ENCODE results near the gene NDC1.
A peak's percentile ranks its signal among the peaks of the same experiment; 100 is the strongest.
"Not testable (repeated sequence)": the region's sequence is repeated elsewhere in the genome, so short reads cannot be mapped to it uniquely, and the experiment has no call there.

NDC1 gene

GRCh38 chr1:53821380-53821779 lies 16.7 kb downstream of the NDC1 start:
- H3K9ac ChIP-seq (ENCODE audit: low read depth, low read length), result no peak overlapping the region
- H3K4me1 ChIP-seq (ENCODE audit: control insufficient read depth, insufficient read depth, low read length), result no peaks in the 10 kb centered on the region
- H3K4me3 ChIP-seq (ENCODE audit: low read depth, low read length), result no peak overlapping the region
- H3K36me3 ChIP-seq (ENCODE audit: control insufficient read depth, insufficient read depth, low read length), result peaks cover 24% of the 10 kb centered on the region
- no peaks in the 10 kb centered on the region for H3K27me3 ChIP-seq (ENCODE audit: control insufficient read depth, insufficient read depth, low read length)
- H3K9me3 ChIP-seq (ENCODE audit: control insufficient read depth, insufficient read depth, low read length), result no peaks in the 10 kb centered on the region

GRCh38 chr1:53819387-53819786 lies 18.7 kb downstream of the NDC1 start:
- Histone ChIP-seq H3K27me3 (ENCODE audit: control insufficient read depth, insufficient read depth, low read length) (no peaks in the 10 kb centered on the region), H3K9me3 (ENCODE audit: control insufficient read depth, insufficient read depth, low read length) (no peaks in the 10 kb centered on the region), H3K4me3 (ENCODE audit: low read depth, low read length) (no peak overlapping the region), H3K36me3 (ENCODE audit: control insufficient read depth, insufficient read depth, low read length) (peaks cover 12% of the 10 kb centered on the region), H3K4me1 (ENCODE audit: control insufficient read depth, insufficient read depth, low read length) (no peaks in the 10 kb centered on the region), H3K9ac (ENCODE audit: low read depth, low read length) (no peak overlapping the region)

DNA sequence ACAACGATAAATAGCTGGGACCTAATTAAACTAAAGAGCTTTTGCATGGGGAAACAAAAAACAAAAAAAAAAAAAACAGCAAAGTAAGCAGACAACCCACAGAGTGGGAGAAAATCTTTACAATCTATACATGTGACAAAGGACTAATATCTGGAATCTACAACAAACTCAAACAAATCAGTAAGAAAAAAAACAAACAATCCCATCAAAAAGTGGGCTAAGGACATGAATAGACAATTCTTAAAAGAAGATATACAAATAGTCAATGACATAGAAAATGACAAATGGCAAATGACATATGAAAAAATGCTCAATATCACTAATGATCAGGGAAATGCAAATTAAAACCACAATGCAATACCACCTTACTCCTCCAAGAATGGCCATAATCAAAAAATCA lies 21.5 kb downstream of the NDC1 start:
- not testable (repeated sequence) for H3K9me3 ChIP-seq (ENCODE audit: control insufficient read depth, insufficient read depth, low read length); H3K36me3 ChIP-seq (ENCODE audit: control insufficient read depth, insufficient read depth, low read length); H3K4me1 ChIP-seq (ENCODE audit: control insufficient read depth, insufficient read depth, low read length); H3K9ac ChIP-seq (ENCODE audit: low read depth, low read length); H3K27me3 ChIP-seq (ENCODE audit: control insufficient read depth, insufficient read depth, low read length); H3K4me3 ChIP-seq (ENCODE audit: low read depth, low read length)

DNA sequence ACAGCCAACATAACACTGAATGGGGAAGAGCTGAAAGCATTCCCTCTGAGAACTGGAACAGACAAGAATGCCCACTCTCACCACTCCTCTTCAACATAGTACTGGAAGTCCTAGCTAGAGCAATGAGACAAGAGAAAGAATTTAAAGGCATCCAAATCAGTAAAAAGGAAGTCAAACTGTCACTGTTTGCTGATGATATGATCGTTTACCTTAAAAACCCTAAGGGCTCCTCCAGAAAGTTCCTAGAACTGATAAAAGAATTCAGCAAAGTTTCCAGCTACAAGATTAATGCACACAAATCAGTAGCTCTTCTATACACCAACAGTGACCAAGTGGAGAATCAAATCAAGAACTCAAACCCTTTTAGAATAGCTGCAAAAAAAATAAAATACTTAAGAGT lies 22.6 kb downstream of the NDC1 start:
- H3K27me3 ChIP-seq (ENCODE audit: control insufficient read depth, insufficient read depth, low read length); H3K36me3 ChIP-seq (ENCODE audit: control insufficient read depth, insufficient read depth, low read length); H3K4me1 ChIP-seq (ENCODE audit: control insufficient read depth, insufficient read depth, low read length); H3K9me3 ChIP-seq (ENCODE audit: control insufficient read depth, insufficient read depth, low read length); H3K4me3 ChIP-seq (ENCODE audit: low read depth, low read length); H3K9ac ChIP-seq (ENCODE audit: low read depth, low read length): not testable (repeated sequence)

- Histone ChIP-seq H3K36me3 (ENCODE audit: control insufficient read depth, insufficient read depth, low read length) (peaks cover 4% of the 10 kb centered on the region), H3K4me1 (ENCODE audit: control insufficient read depth, insufficient read depth, low read length) (peaks cover 6% of the 10 kb centered on the region), H3K9ac (ENCODE audit: low read depth, low read length) (no peak overlapping the region), H3K9me3 (ENCODE audit: control insufficient read depth, insufficient read depth, low read length) (no peaks in the 10 kb centered on the region), H3K27me3 (ENCODE audit: control insufficient read depth, insufficient read depth, low read length) (no peaks in the 10 kb centered on the region), H3K4me3 (ENCODE audit: low read depth, low read length) (peak overlapping the region; percentile 4)
These were observed 26.7 kb downstream of the NDC1 start for GRCh38 chr1:53811414-53811851.

GRCh38 chr1:53810497-53810896 lies 27.6 kb downstream of the NDC1 start:
- no peak overlapping the region for H3K4me3 ChIP-seq (ENCODE audit: low read depth, low read length)
- no peaks in the 10 kb centered on the region for H3K9me3 ChIP-seq (ENCODE audit: control insufficient read depth, insufficient read depth, low read length)
- H3K36me3 ChIP-seq (ENCODE audit: control insufficient read depth, insufficient read depth, low read length), result peaks cover 6% of the 10 kb centered on the region
- H3K9ac ChIP-seq (ENCODE audit: low read depth, low read length), result no peak overlapping the region
- H3K27me3 ChIP-seq (ENCODE audit: control insufficient read depth, insufficient read depth, low read length), result no peaks in the 10 kb centered on the region
- H3K4me1 ChIP-seq (ENCODE audit: control insufficient read depth, insufficient read depth, low read length), result peaks cover 6% of the 10 kb centered on the region

- H3K4me3 ChIP-seq (ENCODE audit: low read depth, low read length), result no peak overlapping the region
- peaks cover 6% of the 10 kb centered on the region for H3K4me1 ChIP-seq (ENCODE audit: control insufficient read depth, insufficient read depth, low read length)
- H3K9me3 ChIP-seq (ENCODE audit: control insufficient read depth, insufficient read depth, low read length), result no peaks in the 10 kb centered on the region
- H3K9ac ChIP-seq (ENCODE audit: low read depth, low read length), result no peak overlapping the region
- H3K27me3 ChIP-seq (ENCODE audit: control insufficient read depth, insufficient read depth, low read length), result no peaks in the 10 kb centered on the region
- peaks cover 6% of the 10 kb centered on the region for H3K36me3 ChIP-seq (ENCODE audit: control insufficient read depth, insufficient read depth, low read length)
These were observed 28.1 kb downstream of the NDC1 start for GRCh38 chr1:53810007-53810406.

DNA sequence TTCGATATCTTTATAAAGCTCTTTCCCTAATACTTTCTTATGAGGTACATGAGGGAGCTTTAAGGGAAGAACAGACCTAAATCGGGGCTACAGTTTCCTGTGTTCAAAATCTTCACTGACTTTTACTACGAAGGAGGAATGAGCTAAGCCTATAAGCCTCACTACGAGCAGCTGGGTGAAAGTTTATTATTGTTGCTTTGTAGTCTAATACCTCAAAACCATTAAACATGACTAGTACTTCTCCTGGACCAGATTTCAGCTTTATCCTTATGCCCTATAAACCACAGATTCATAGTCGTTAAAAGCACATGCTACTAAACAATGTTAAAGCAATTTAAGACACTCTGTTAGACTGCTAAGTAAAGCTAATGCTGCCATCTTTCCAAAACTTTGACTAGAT lies 30.2 kb downstream of the NDC1 start:
- no peaks in the 10 kb centered on the region for H3K27me3 ChIP-seq (ENCODE audit: control insufficient read depth, insufficient read depth, low read length)
- no peak overlapping the region for H3K4me3 ChIP-seq (ENCODE audit: low read depth, low read length)
- H3K4me1 ChIP-seq (ENCODE audit: control insufficient read depth, insufficient read depth, low read length), result peaks cover 6% of the 10 kb centered on the region
- H3K9me3 ChIP-seq (ENCODE audit: control insufficient read depth, insufficient read depth, low read length), result no peaks in the 10 kb centered on the region
- peaks cover 6% of the 10 kb centered on the region for H3K36me3 ChIP-seq (ENCODE audit: control insufficient read depth, insufficient read depth, low read length)
- no peak overlapping the region for H3K9ac ChIP-seq (ENCODE audit: low read depth, low read length)

- Histone ChIP-seq H3K9ac (ENCODE audit: low read depth, low read length) (no peak overlapping the region), H3K36me3 (ENCODE audit: control insufficient read depth, insufficient read depth, low read length) (peaks cover 11% of the 10 kb centered on the region), H3K4me3 (ENCODE audit: low read depth, low read length) (no peak overlapping the region), H3K4me1 (ENCODE audit: control insufficient read depth, insufficient read depth, low read length) (no peaks in the 10 kb centered on the region), H3K9me3 (ENCODE audit: control insufficient read depth, insufficient read depth, low read length) (no peaks in the 10 kb centered on the region), H3K27me3 (ENCODE audit: control insufficient read depth, insufficient read depth, low read length) (no peaks in the 10 kb centered on the region)
These were observed 33.1 kb downstream of the NDC1 start for GRCh38 chr1:53804791-53805505.

GRCh38 chr1:53804181-53804580 lies 33.9 kb downstream of the NDC1 start:
- H3K36me3 ChIP-seq (ENCODE audit: control insufficient read depth, insufficient read depth, low read length), result peaks cover 8% of the 10 kb centered on the region
- H3K4me3 ChIP-seq (ENCODE audit: low read depth, low read length), result no peak overlapping the region
- no peak overlapping the region for H3K9ac ChIP-seq (ENCODE audit: low read depth, low read length)
- no peaks in the 10 kb centered on the region for H3K4me1 ChIP-seq (ENCODE audit: control insufficient read depth, insufficient read depth, low read length)
- H3K9me3 ChIP-seq (ENCODE audit: control insufficient read depth, insufficient read depth, low read length), result no peaks in the 10 kb centered on the region
- H3K27me3 ChIP-seq (ENCODE audit: control insufficient read depth, insufficient read depth, low read length), result no peaks in the 10 kb centered on the region

DNA sequence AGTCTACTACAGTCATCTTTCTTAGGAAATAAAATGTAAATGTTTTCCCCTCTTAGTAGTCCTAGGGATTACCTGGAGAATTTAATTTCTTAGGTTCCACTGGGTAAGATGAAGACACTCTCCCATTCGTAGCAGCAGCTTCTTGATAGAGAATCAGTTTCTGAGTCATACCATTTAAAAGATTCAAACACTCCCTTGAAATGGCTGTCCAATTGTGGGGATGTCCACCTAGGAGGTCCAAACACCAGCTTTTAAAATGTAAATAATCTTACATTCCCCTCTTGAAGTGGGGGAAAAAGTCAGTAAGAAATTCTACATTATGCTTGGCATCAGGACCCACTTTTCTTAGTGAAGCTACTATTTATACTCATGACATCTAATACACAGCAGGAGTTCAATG lies 37.5 kb downstream of the NDC1 start:
- no peak overlapping the region for H3K4me3 ChIP-seq (ENCODE audit: low read depth, low read length)
- no peaks in the 10 kb centered on the region for H3K27me3 ChIP-seq (ENCODE audit: control insufficient read depth, insufficient read depth, low read length)
- no peak overlapping the region for H3K9ac ChIP-seq (ENCODE audit: low read depth, low read length)
- H3K36me3 ChIP-seq (ENCODE audit: control insufficient read depth, insufficient read depth, low read length), result peaks cover 11% of the 10 kb centered on the region
- no peaks in the 10 kb centered on the region for H3K4me1 ChIP-seq (ENCODE audit: control insufficient read depth, insufficient read depth, low read length)
- no peaks in the 10 kb centered on the region for H3K9me3 ChIP-seq (ENCODE audit: control insufficient read depth, insufficient read depth, low read length)

DNA sequence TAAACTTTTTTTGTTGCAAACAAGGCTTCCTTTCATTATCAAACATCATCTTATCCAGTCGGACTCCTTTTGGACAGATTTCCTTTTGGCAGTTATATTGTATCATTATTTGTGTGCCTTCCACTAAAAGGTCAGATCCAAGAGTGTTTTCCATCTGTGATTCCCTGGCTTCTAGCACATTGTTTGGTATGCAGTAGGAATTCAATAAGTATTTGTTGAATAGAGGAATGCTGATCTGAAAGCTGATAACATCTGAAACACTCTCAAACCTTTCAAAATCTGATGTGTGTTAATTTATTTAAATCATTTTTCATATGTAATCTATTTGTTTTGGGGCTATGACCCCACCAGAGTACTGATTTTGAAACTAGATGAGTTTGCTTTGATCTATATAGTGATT lies 39.0 kb downstream of the NDC1 start:
- Histone ChIP-seq H3K36me3 (ENCODE audit: control insufficient read depth, insufficient read depth, low read length) (peaks cover 11% of the 10 kb centered on the region), H3K9ac (ENCODE audit: low read depth, low read length) (no peak overlapping the region), H3K27me3 (ENCODE audit: control insufficient read depth, insufficient read depth, low read length) (no peaks in the 10 kb centered on the region), H3K9me3 (ENCODE audit: control insufficient read depth, insufficient read depth, low read length) (no peaks in the 10 kb centered on the region), H3K4me3 (ENCODE audit: low read depth, low read length) (no peak overlapping the region), H3K4me1 (ENCODE audit: control insufficient read depth, insufficient read depth, low read length) (no peaks in the 10 kb centered on the region)

Data from iPS-15b (cell line).